Ishikawa (cell line): ENCODE data around the gene L1CAM.
A peak's percentile ranks its signal among the peaks of the same experiment; 100 is the strongest.

ENCODE experiments used
- CEBPB ChIP-seq: IDR thresholded peaks from 2 replicates; pipeline ENCODE4 v1.6.1; 2012
- CREB1 ChIP-seq: IDR thresholded peaks from 2 replicates; pipeline ENCODE4 v1.6.1; 2012; ENCODE audit warnings: low read depth
- EGR1 ChIP-seq: IDR thresholded peaks from 2 replicates; pipeline ENCODE4 v1.6.1; 2012
- EP300 ChIP-seq: IDR thresholded peaks from 2 replicates; pipeline ENCODE4 v1.6.1; 2012; ENCODE audit warnings: borderline replicate concordance
- FOXM1 ChIP-seq: IDR thresholded peaks from 2 replicates; pipeline ENCODE4 v1.6.1; 2012; ENCODE audit warnings: low read depth, borderline replicate concordance
- MAX ChIP-seq: IDR thresholded peaks from 2 replicates; pipeline ENCODE4 v1.6.1; 2012
- NFIC ChIP-seq: IDR thresholded peaks from 2 replicates; pipeline ENCODE4 v1.6.1; 2012
- RAD21 ChIP-seq: IDR thresholded peaks from 2 replicates; pipeline ENCODE4 v1.6.1; 2012; ENCODE audit warnings: low read depth
- TAF1 ChIP-seq: IDR thresholded peaks from 2 replicates; pipeline ENCODE4 v1.6.1; 2012; ENCODE audit warnings: low read depth, mild to moderate bottlenecking
- TCF12 ChIP-seq: IDR thresholded peaks from 2 replicates; pipeline ENCODE4 v1.6.1; 2012; ENCODE audit warnings: low read depth
- TEAD4 ChIP-seq: IDR thresholded peaks from 2 replicates; pipeline ENCODE4 v1.6.1; 2012
- YY1 ChIP-seq: IDR thresholded peaks from 2 replicates; pipeline ENCODE4 v1.6.1; 2012; ENCODE audit warnings: low read depth
- ZBTB7A ChIP-seq: IDR thresholded peaks from 2 replicates; pipeline ENCODE4 v1.6.1; 2012; ENCODE audit warnings: low read depth
- TF ChIP-seq, protein P1 (sequence below): IDR thresholded peaks from 2 replicates; pipeline ENCODE4 v1.6.1; 2012; ENCODE audit warnings: low read depth, mild to moderate bottlenecking
- TF ChIP-seq, protein P2 (sequence below): IDR thresholded peaks from 2 replicates; pipeline ENCODE4 v1.6.1; 2012

L1CAM gene

GRCh38 chrX:153888344-153888743 lies 2.4 kb upstream of the L1CAM start:
- TF ChIP-seq TAF1: no peak
- no peak for TF ChIP-seq NFIC
- no peak for TF ChIP-seq FOXM1
- TF ChIP-seq YY1: no peak
- TF ChIP-seq ZBTB7A: no peak
- TF ChIP-seq CEBPB: no peak
- no peak for TF ChIP-seq TEAD4
- TF ChIP-seq, protein P1, sequence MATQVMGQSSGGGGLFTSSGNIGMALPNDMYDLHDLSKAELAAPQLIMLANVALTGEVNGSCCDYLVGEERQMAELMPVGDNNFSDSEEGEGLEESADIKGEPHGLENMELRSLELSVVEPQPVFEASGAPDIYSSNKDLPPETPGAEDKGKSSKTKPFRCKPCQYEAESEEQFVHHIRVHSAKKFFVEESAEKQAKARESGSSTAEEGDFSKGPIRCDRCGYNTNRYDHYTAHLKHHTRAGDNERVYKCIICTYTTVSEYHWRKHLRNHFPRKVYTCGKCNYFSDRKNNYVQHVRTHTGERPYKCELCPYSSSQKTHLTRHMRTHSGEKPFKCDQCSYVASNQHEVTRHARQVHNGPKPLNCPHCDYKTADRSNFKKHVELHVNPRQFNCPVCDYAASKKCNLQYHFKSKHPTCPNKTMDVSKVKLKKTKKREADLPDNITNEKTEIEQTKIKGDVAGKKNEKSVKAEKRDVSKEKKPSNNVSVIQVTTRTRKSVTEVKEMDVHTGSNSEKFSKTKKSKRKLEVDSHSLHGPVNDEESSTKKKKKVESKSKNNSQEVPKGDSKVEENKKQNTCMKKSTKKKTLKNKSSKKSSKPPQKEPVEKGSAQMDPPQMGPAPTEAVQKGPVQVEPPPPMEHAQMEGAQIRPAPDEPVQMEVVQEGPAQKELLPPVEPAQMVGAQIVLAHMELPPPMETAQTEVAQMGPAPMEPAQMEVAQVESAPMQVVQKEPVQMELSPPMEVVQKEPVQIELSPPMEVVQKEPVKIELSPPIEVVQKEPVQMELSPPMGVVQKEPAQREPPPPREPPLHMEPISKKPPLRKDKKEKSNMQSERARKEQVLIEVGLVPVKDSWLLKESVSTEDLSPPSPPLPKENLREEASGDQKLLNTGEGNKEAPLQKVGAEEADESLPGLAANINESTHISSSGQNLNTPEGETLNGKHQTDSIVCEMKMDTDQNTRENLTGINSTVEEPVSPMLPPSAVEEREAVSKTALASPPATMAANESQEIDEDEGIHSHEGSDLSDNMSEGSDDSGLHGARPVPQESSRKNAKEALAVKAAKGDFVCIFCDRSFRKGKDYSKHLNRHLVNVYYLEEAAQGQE: no peak
- no peak for TF ChIP-seq CREB1
- TF ChIP-seq, protein P2, sequence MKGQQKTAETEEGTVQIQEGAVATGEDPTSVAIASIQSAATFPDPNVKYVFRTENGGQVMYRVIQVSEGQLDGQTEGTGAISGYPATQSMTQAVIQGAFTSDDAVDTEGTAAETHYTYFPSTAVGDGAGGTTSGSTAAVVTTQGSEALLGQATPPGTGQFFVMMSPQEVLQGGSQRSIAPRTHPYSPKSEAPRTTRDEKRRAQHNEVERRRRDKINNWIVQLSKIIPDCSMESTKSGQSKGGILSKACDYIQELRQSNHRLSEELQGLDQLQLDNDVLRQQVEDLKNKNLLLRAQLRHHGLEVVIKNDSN: no peak
- no peak for TF ChIP-seq EGR1
- no peak for TF ChIP-seq EP300
- no peak for TF ChIP-seq MAX
- TF ChIP-seq TCF12: no peak
- TF ChIP-seq RAD21: no peak

DNA sequence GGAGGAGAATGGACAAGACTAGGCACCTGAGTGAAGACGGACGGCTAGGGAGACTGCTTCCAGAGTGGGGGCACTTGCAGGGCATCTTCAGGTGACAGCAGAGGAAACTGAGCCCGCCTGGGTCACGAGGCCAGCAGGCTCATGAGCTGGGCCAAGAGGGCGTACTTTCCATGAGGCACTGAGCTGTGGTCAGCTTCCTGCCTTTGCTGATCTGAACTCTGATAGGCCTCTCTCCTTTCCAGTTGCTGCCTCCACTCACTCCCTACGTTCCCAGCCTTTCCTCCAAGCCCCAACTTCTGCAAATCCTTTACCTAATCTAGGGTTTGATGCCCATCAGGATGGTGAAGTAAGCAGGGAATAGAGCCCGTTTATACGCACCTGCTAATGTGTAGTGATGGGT lies 1.4 kb upstream of the L1CAM start:
- TF ChIP-seq EP300 (no peak), TCF12 (no peak), RAD21 (no peak), TEAD4 (no peak), YY1 (no peak), EGR1 (no peak), CEBPB (no peak), ZBTB7A (no peak)

GRCh38 chrX:153886915-153887314 lies 942 bp upstream of the L1CAM start:
- TF ChIP-seq MAX: no peak
- TF ChIP-seq NFIC: no peak
- no peak for TF ChIP-seq TCF12
- TF ChIP-seq CEBPB: no peak
- TF ChIP-seq RAD21: no peak
- peak; percentile 73 for TF ChIP-seq TEAD4
- 0 out of 2 replicates have a peak, but pooled peaks have one; percentile 8 for TF ChIP-seq EP300

DNA sequence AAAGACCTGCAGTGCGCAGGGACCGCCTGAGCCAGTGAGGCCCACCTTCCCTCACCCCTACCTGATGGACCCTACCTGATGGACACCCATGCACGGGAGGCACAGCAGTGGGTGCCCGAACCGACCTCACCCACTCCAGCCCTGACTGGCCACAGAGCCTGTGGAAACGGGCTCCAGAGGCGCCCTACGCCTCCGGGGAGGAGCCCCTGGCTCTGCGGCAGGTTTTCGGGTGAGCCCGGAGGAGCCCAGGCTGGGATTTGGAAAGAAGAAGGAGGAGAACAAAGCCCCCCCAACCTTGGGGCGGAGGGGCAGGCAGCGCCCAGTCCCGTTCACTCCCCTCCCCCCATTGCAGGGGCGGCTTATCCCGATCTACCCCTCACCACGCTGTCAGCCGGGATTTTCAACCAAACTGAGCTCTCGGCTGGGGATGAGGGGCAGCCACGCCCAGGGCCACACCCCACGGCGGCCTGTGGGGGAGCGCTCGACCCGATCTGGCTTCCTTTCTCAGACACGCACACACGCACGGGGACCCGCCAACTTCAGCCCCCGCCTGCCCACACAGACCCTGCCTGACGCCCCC lies 675 bp downstream of the L1CAM start:
- TF ChIP-seq MAX (no peak), NFIC (no peak), FOXM1 (no peak), YY1 (no peak), EP300 (no peak), TCF12 (no peak)
- TF ChIP-seq, protein P2: no peak
- TF ChIP-seq, protein P1: no peak

DNA sequence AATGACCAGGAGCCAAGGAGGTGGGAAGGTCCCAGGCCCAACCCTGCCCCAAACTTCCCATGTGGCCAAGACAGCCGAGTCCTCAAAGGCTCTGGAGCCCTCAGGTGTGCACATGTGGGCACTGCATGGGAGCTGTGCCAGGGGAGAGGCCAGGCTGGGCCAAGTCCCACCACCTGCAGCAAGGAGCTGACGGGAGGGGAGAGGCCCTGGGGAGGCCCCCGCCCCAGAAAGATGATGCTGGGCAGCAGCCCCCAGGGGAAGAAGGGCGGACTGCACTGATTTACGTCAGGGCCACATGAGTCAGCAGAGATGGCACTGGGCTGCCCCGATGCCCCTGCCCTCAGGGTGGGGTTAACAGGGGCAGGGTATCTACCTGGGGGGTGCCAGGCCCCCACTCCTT lies 1.4 kb downstream of the L1CAM start:
- TF ChIP-seq, protein P2: no peak
- TF ChIP-seq MAX: no peak
- TF ChIP-seq, protein P1: no peak
- peak; percentile 69 for TF ChIP-seq RAD21
- no peak for TF ChIP-seq CEBPB
- no peak for TF ChIP-seq YY1
